Stimulated activated CD8-positive, alpha-beta memory T cell treated with anti-CD3 and anti-CD28 coated beads, Interleukin-15, amount 100 ng/mL, for 1 hour (primary cell): Measurements from ENCODE around the gene OSBPL8.

Source experiments
- DNase-seq: peaks from one replicate; pipeline ENCODE4 v3.0.0-alpha.2; 2020; ENCODE audit warnings: low read depth

Gene OSBPL8

GRCh38 chr12:76307083-76307482 lies 252.5 kb downstream of the OSBPL8 start:
- DNase-seq = no peak

GRCh38 chr12:76303989-76304460 lies 255.5 kb downstream of the OSBPL8 start:
- DNase-seq = no peak

- DNase-seq = no peak
These were observed 256.2 kb downstream of the OSBPL8 start for GRCh38 chr12:76303365-76303764.
